Measurements from ENCODE around the gene ARHGAP19. TPM values are rescaled to one million over a fixed set of nuclear protein-coding genes. Genes with fewer than 3 reads are reported as not detected.

Gene ARHGAP19
- 9.0 and 11.1 TPM in 2 replicates for total RNA-seq (2014; rRNA removed; shearing (Covaris generic))
- polyA plus RNA-seq (2015; cell fraction: cytosol; rRNA removed): 9.9 and 12.4 TPM in 2 replicates
- polyA plus RNA-seq (2015; cell fraction: nucleus; rRNA removed): 19.4 and 27.8 TPM in 2 replicates

DNA sequence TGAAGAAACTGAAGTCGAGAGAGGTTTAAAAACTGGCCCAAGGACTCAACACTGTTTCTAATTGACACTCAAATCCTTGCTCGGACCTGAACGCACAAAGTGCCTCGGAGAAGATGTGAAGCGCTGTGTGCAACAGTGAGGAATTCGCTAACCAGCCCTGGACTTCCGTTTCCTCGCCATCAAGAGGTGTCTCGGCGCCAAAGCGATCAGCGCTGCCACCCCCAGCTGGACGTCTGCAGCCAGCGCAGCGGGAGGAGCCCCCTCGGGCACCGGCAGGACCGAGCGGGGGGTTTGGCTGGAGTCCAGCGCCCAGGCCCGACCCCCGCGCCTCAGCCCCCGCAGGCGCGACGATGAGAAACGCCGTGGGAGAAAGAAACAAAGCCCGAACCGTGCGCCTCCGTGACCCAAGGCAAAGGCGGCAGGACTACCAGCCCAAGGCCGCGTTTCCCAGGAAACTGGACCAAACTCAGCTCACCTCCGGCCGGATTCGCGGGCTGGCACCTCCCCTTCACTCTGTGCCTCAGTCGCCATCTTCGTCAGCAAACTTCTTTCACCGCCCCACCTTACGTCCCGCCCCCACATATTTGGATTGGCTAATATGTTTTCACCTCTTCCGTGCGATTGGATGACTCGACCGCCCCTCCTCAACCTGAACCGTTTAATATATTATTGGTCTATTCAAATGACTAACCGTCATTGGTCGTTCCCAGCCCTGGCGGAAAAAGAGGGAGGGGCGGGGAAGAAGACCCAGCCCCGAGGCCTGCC is at the start of gene ARHGAP19:
ARHGAP19 (minus strand) TSS at position 541 of the 765 bp plus-strand sequence; CDS start at position 531, 10 bp downstream.
- peak; percentile 99 for DNase-seq (ENCODE audit: low read depth)

GRCh38 chr10:97341416-97341815 is 49.0 kb upstream of the ARHGAP19 start:
- no peak for DNase-seq (ENCODE audit: low read depth)

DNA sequence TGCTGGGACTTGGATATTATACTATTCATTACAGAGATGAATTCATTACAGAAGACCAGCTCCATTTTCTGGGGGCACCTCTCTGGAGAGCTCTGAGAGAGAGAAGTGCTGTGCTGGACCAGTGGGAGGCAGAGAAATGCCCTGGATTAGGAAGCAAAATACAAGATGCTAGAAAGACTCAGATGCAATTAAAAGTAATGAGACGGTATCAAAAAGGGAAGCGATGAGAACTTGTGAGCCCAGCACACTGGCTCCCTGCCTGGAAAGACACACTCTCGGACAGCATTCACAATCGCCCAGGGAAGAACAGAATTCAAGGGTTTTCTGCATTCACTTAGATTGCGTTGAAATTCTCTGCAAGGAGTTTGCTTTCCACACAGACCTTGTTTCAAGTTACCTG is 45.6 kb upstream of the ARHGAP19 start:
- no peak for DNase-seq (ENCODE audit: low read depth)

- no peak for DNase-seq (ENCODE audit: low read depth)
Observed at GRCh38 chr10:97336942-97337831, 44.8 kb upstream of the ARHGAP19 start.

DNA sequence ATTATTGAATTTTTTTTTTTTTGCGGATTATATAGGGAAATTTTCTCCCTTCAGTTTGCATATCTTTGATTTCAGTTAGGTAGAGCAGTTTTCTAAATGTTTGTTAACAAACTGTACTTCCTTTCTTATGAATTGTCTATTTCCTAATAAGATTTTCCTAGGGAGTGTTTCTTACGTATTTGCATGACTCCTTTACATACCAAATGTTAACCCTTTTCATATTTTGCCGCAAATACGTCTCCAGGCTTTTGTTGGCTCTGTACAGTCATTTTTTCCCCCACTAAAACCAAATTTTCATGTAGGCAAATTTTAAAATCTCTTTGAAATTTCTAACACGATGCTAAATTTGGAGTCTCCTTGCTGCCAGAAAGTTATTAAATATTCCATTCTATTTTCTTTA is 44.0 kb upstream of the ARHGAP19 start:
- DNase-seq (ENCODE audit: low read depth): no peak

- DNase-seq (ENCODE audit: low read depth): no peak
Observed at GRCh38 chr10:97336006-97336405, 43.6 kb upstream of the ARHGAP19 start.

DNA sequence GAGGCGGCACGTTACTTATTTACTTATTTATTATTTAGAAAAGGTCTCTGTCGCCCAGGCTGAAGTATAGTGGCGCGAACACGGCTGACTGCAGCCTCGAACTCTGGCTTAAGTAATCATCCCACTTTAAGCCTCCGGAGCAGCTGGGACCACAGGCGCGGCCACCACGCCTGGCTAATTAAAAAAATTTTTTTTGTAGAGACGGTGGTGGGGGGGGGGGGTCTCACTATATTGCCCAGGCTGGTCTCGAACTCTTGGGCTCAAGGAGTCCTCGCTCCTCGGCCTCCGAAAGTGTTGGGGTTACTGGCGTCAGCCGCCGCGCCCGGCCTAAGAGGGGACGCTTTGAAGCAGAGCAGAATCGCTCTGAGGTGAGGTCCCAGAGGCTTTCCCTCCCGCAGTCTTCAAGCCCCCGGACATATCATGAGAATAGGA is 42.8 kb upstream of the ARHGAP19 start:
- DNase-seq (ENCODE audit: low read depth): no peak

DNA sequence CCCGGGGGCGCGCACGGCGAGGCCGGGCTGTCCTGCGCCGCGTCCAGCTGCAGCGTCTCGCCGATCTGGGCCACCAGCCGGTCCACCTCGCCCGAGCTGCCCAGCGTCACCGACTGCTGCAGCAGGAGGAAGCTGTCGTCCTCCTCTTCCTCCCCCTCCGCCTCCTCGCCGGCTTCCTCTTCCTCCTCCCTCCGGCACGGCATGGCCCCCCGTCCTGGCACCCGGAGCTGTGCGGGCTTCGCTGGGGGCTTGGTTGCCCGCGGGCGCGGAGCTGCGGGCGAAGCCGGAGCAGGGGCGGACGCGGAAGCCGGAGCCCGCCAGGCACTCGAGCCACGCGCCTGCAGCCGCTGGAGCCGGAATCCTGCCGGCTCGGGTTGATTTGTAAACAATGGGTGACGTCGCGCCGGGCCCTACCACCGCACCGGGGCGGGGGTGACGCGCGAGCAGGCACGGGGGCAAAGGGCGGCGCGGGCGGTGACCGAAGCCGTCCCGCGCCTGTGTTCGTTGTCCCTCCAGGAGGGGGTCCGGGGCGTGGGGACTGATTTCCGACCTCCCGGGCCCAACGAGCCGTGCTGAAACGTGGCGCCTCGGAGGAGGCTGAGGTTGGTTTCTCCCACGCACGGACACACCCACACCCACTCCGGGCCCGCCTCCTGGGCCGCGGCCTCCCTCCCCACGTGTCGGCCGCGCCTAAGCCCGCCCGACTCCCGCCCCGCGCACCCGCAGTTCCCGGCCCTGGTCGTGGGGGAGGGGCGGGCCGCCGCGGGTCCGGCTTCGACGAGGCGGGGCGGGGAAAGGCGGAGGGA is 42.1 kb upstream of the ARHGAP19 start, which contains the start of gene FRAT2:
FRAT2 (minus strand) TSS at position 360 of the 806 bp plus-strand sequence; CDS start at position 203, 157 bp downstream.
- DNase-seq (ENCODE audit: low read depth): peak; percentile 80

- DNase-seq (ENCODE audit: low read depth): peak; percentile 29
Observed at GRCh38 chr10:97333601-97334369, 41.3 kb upstream of the ARHGAP19 start.

- no peak for DNase-seq (ENCODE audit: low read depth)
Observed at GRCh38 chr10:97333351-97333600, 40.8 kb upstream of the ARHGAP19 start.

GRCh38 chr10:97332591-97333350 is 40.3 kb upstream of the ARHGAP19 start:
- peak; percentile 66 for DNase-seq (ENCODE audit: low read depth)

- DNase-seq (ENCODE audit: low read depth): no peak
Observed at GRCh38 chr10:97331153-97331703, 38.8 kb upstream of the ARHGAP19 start.

- DNase-seq (ENCODE audit: low read depth): no peak
Observed at GRCh38 chr10:97329766-97330165, 37.3 kb upstream of the ARHGAP19 start.

- DNase-seq (ENCODE audit: low read depth): no peak
Observed at GRCh38 chr10:97328646-97329453, 36.4 kb upstream of the ARHGAP19 start.

DNA sequence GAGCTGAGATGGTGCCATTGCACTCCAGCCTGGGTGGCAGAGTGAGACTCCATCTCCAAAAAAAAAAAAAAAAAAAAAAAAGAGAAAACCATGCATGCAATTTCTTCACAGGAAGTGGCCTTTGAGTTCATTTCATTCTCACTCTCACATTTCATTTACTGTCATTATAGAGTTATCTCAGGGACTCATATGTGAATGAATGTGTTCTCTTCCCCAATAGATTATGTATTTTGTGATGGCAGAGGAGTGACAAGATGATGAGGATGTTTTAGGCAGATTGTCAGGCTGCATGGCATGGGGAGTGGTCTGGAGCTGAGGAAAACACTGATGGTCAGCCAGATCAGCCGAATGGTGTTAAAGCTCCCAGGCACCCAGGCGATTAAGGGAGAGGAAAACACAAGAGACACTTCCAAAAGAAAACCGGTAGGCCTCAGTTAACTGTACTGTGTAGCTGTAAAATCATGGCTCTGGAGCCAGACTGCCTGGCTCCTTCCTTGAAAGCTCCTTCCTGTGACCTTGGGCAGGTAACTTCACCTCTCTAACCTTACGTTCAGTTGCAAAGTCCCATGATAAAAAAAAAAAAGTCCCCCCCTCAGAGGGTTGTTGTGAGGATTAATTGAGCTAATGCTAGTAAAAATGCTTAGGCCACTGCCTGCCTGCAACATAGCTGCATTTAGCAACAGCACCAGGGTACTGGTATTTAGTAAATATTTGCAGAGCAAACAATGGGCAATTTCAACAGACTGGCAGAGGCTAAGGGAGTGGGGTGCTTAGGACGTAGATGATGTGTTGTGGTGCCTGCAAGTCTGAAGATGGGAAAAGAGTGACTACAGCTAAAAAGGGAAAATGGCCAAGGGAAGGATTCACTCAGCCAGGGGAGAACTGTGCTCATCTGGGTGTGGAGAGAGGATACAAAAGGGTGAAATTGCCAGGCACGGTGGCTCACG is 35.2 kb upstream of the ARHGAP19 start:
- no peak for DNase-seq (ENCODE audit: low read depth)

DNA sequence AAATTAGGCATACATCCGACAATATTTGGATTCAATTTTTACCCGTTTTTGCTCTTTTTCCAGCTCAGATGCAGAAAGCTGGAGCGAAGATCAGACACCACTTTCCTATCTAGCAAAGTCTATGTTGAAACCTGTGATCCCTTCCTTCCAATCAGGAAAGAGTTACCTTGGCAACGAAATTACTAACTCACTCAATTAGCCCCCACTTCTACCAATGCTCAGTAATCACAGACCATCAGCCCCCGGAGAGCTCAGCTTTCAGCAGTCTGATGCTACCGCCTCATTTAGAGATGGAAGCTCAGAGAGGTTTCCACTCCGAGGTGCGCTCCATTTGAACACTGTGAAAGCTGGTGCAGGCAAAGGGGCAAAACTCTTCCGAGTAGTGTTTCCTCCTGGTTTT is 33.3 kb upstream of the ARHGAP19 start:
- no peak for DNase-seq (ENCODE audit: low read depth)

DNA sequence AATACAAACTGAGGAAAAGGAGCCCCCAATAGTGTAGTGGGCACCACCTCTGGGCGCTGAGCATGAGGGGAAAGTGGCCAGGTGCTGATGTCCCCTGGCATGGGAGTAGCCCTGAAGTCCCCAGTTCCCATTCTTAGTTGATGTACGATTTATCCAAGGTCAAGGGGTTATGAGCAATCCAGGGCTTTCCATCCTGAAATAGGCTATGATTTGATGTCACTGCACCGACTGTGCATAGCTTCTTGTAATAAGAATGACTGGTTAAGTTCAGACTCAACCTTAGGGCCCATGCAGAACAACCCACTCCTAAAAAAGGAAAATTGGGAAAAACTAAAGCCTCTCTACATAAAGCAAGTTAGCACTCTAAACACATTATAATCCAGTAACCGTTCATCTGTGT is 31.1 kb upstream of the ARHGAP19 start:
- no peak for DNase-seq (ENCODE audit: low read depth)

GRCh38 chr10:97321804-97322190 is 29.4 kb upstream of the ARHGAP19 start:
- DNase-seq (ENCODE audit: low read depth): no peak
